ENCODE measurements around the gene KCNK5.

The KCNK5 gene

GRCh38 chr6:39228992-39229767 lies at the start of gene KCNK5:
KCNK5 (minus strand) TSS chr6:39229475; CDS start chr6:39229111, 364 bp downstream.
- peak; percentile 69 for DNase-seq

- no peak for DNase-seq
These were observed 47.2 kb upstream of the KCNK5 start for GRCh38 chr6:39276379-39276995.

GRCh38 chr6:39274903-39275302 lies 45.6 kb upstream of the KCNK5 start:
- DNase-seq: no peak

- no peak for DNase-seq
These were observed 45.2 kb upstream of the KCNK5 start for GRCh38 chr6:39274471-39274870.

GRCh38 chr6:39273406-39273821 lies 44.1 kb upstream of the KCNK5 start:
- DNase-seq: no peak

- DNase-seq: no peak
These were observed 40.7 kb upstream of the KCNK5 start for GRCh38 chr6:39269961-39270360.

GRCh38 chr6:39268721-39269120 lies 39.4 kb upstream of the KCNK5 start:
- DNase-seq: no peak

- no peak for DNase-seq
These were observed 38.9 kb upstream of the KCNK5 start for GRCh38 chr6:39268171-39268570.

GRCh38 chr6:39266782-39267355 lies 37.6 kb upstream of the KCNK5 start:
- DNase-seq: no peak

- no peak for DNase-seq
These were observed 37.1 kb upstream of the KCNK5 start for GRCh38 chr6:39266375-39266774.

- DNase-seq: no peak
These were observed 34.2 kb upstream of the KCNK5 start for GRCh38 chr6:39263303-39264037.

GRCh38 chr6:39261751-39262150 lies 32.5 kb upstream of the KCNK5 start:
- no peak for DNase-seq

GRCh38 chr6:39260953-39261352 lies 31.7 kb upstream of the KCNK5 start:
- no peak for DNase-seq

GRCh38 chr6:39260456-39260855 lies 31.2 kb upstream of the KCNK5 start:
- DNase-seq: no peak

GRCh38 chr6:39256294-39256940 lies 27.1 kb upstream of the KCNK5 start:
- no peak for DNase-seq

- DNase-seq: no peak
These were observed 25.8 kb upstream of the KCNK5 start for GRCh38 chr6:39254999-39255535.

- DNase-seq: peak; percentile 10
These were observed 22.1 kb upstream of the KCNK5 start for GRCh38 chr6:39251406-39251805.

- DNase-seq: no peak
These were observed 21.2 kb upstream of the KCNK5 start for GRCh38 chr6:39250507-39250906.

- DNase-seq: no peak
These were observed 20.0 kb upstream of the KCNK5 start for GRCh38 chr6:39249278-39249677.

- no peak for DNase-seq
These were observed 18.5 kb upstream of the KCNK5 start for GRCh38 chr6:39247667-39248194.

- no peak for DNase-seq
These were observed 14.5 kb upstream of the KCNK5 start for GRCh38 chr6:39243809-39244208.

- no peak for DNase-seq
These were observed 11.0 kb upstream of the KCNK5 start for GRCh38 chr6:39240155-39240757.

Data from NCI-H69 (cell line).